Measurements from ENCODE around the gene SIGMAR1. TPM values are rescaled to one million over a fixed set of nuclear protein-coding genes. Genes with fewer than 3 reads are reported as not detected.

SIGMAR1 gene
- 31.9 and 38.6 TPM in 2 replicates for total RNA-seq (2014; rRNA removed; shearing (Covaris generic))

- peak; percentile 85 for DNase-seq (ENCODE audit: low read depth in 1 of 2, low spot score in 2 of 2)
- Histone ChIP-seq H3K36me3 (no peaks in the 10 kb centered on the region), H3K4me1 (replicated peaks) (peaks cover 15% of the 10 kb centered on the region), H3K27me3 (replicated peaks) (no peaks in the 10 kb centered on the region), H3K27ac (0 out of 2 replicates have a peak within 1 kb of the TSS, but pooled peaks have one; percentile 6), H3K9me3 (replicated peaks) (no peaks in the 10 kb centered on the region), H3K4me3 (peak within 1 kb of the TSS; percentile 65)
Measured at GRCh38 chr9:34637356-34638137, at the start of gene SIGMAR1. Gene SIGMAR1 (minus strand): TSS chr9:34637787. CDS start chr9:34637697, 90 bp downstream.

- Histone ChIP-seq H3K27me3 (replicated peaks) (no peaks in the 10 kb centered on the region), H3K4me1 (replicated peaks) (no peaks in the 10 kb centered on the region), H3K9me3 (replicated peaks) (no peaks in the 10 kb centered on the region), H3K27ac (no peak overlapping the region), H3K4me3 (no peak overlapping the region), H3K36me3 (no peaks in the 10 kb centered on the region)
- no peak for DNase-seq (ENCODE audit: low read depth in 1 of 2, low spot score in 2 of 2)
Measured at GRCh38 chr9:34686732-34687131, 49.1 kb upstream of the SIGMAR1 start.

GRCh38 chr9:34686231-34686630 lies 48.6 kb upstream of the SIGMAR1 start:
- Histone ChIP-seq H3K27me3 (replicated peaks) (no peaks in the 10 kb centered on the region), H3K27ac (no peak overlapping the region), H3K4me3 (no peak overlapping the region), H3K36me3 (no peaks in the 10 kb centered on the region), H3K9me3 (replicated peaks) (no peaks in the 10 kb centered on the region), H3K4me1 (replicated peaks) (no peaks in the 10 kb centered on the region)
- no peak for DNase-seq (ENCODE audit: low read depth in 1 of 2, low spot score in 2 of 2)

- Histone ChIP-seq H3K27me3 (replicated peaks) (no peaks in the 10 kb centered on the region), H3K9me3 (replicated peaks) (no peaks in the 10 kb centered on the region), H3K36me3 (no peaks in the 10 kb centered on the region), H3K4me1 (replicated peaks) (no peaks in the 10 kb centered on the region), H3K27ac (no peak overlapping the region), H3K4me3 (no peak overlapping the region)
- no peak for DNase-seq (ENCODE audit: low read depth in 1 of 2, low spot score in 2 of 2)
Measured at GRCh38 chr9:34685591-34685990, 48.0 kb upstream of the SIGMAR1 start.

- no peaks in the 10 kb centered on the region for H3K27me3 ChIP-seq (replicated peaks)
- no peak overlapping the region for H3K27ac ChIP-seq
- H3K4me3 ChIP-seq, result no peak overlapping the region
- H3K4me1 ChIP-seq (replicated peaks), result no peaks in the 10 kb centered on the region
- no peaks in the 10 kb centered on the region for H3K36me3 ChIP-seq
- no peaks in the 10 kb centered on the region for H3K9me3 ChIP-seq (replicated peaks)
- no peak for DNase-seq (ENCODE audit: low read depth in 1 of 2, low spot score in 2 of 2)
Measured at GRCh38 chr9:34684816-34685215, 47.2 kb upstream of the SIGMAR1 start.

GRCh38 chr9:34684145-34684544 lies 46.6 kb upstream of the SIGMAR1 start:
- H3K4me3 ChIP-seq, result no peak overlapping the region
- no peaks in the 10 kb centered on the region for H3K36me3 ChIP-seq
- H3K27ac ChIP-seq, result no peak overlapping the region
- DNase-seq (ENCODE audit: low read depth in 1 of 2, low spot score in 2 of 2), result no peak
- no peaks in the 10 kb centered on the region for H3K4me1 ChIP-seq (replicated peaks)
- H3K9me3 ChIP-seq (replicated peaks), result no peaks in the 10 kb centered on the region
- no peaks in the 10 kb centered on the region for H3K27me3 ChIP-seq (replicated peaks)

GRCh38 chr9:34675869-34676268 lies 38.3 kb upstream of the SIGMAR1 start:
- Histone ChIP-seq H3K27me3 (replicated peaks) (no peaks in the 10 kb centered on the region), H3K9me3 (replicated peaks) (no peaks in the 10 kb centered on the region), H3K27ac (no peak overlapping the region), H3K4me3 (no peak overlapping the region), H3K4me1 (replicated peaks) (no peaks in the 10 kb centered on the region), H3K36me3 (no peaks in the 10 kb centered on the region)
- no peak for DNase-seq (ENCODE audit: low read depth in 1 of 2, low spot score in 2 of 2)

GRCh38 chr9:34675048-34675714 lies 37.6 kb upstream of the SIGMAR1 start:
- H3K27ac ChIP-seq, result no peak overlapping the region
- H3K36me3 ChIP-seq, result no peaks in the 10 kb centered on the region
- H3K27me3 ChIP-seq (replicated peaks), result no peaks in the 10 kb centered on the region
- H3K9me3 ChIP-seq (replicated peaks), result no peaks in the 10 kb centered on the region
- peak; percentile 14 to 58 for DNase-seq (ENCODE audit: low read depth in 1 of 2, low spot score in 2 of 2)
- no peaks in the 10 kb centered on the region for H3K4me1 ChIP-seq (replicated peaks)
- no peak overlapping the region for H3K4me3 ChIP-seq

GRCh38 chr9:34674440-34674839 lies 36.9 kb upstream of the SIGMAR1 start:
- Histone ChIP-seq H3K4me1 (replicated peaks) (no peaks in the 10 kb centered on the region), H3K9me3 (replicated peaks) (no peaks in the 10 kb centered on the region), H3K27ac (no peak overlapping the region), H3K27me3 (replicated peaks) (no peaks in the 10 kb centered on the region), H3K4me3 (no peak overlapping the region), H3K36me3 (no peaks in the 10 kb centered on the region)
- no peak for DNase-seq (ENCODE audit: low read depth in 1 of 2, low spot score in 2 of 2)

GRCh38 chr9:34671307-34671706 lies 33.7 kb upstream of the SIGMAR1 start:
- no peak for DNase-seq (ENCODE audit: low read depth in 1 of 2, low spot score in 2 of 2)
- Histone ChIP-seq H3K9me3 (replicated peaks) (no peaks in the 10 kb centered on the region), H3K27ac (no peak overlapping the region), H3K27me3 (replicated peaks) (no peaks in the 10 kb centered on the region), H3K4me3 (no peak overlapping the region), H3K4me1 (replicated peaks) (no peaks in the 10 kb centered on the region; the same call in 1 of the 2 replicates), H3K36me3 (no peaks in the 10 kb centered on the region)

GRCh38 chr9:34669809-34670562 lies 32.4 kb upstream of the SIGMAR1 start:
- no peak overlapping the region for H3K4me3 ChIP-seq
- no peak for DNase-seq (ENCODE audit: low read depth in 1 of 2, low spot score in 2 of 2)
- no peaks in the 10 kb centered on the region for H3K9me3 ChIP-seq (replicated peaks)
- H3K4me1 ChIP-seq (replicated peaks), result peaks cover 2% of the 10 kb centered on the region; the same call in 1 of the 2 replicates
- no peak overlapping the region for H3K27ac ChIP-seq
- H3K27me3 ChIP-seq (replicated peaks), result no peaks in the 10 kb centered on the region
- no peaks in the 10 kb centered on the region for H3K36me3 ChIP-seq

GRCh38 chr9:34665381-34666250 lies 28.0 kb upstream of the SIGMAR1 start:
- Histone ChIP-seq H3K4me3 (peak overlapping the region; percentile 68), H3K27me3 (replicated peaks) (no peaks in the 10 kb centered on the region), H3K36me3 (no peaks in the 10 kb centered on the region), H3K9me3 (replicated peaks) (no peaks in the 10 kb centered on the region), H3K4me1 (replicated peaks) (peaks cover 4% of the 10 kb centered on the region; the same call in 1 of the 2 replicates), H3K27ac (peak overlapping the region; percentile 95)
- DNase-seq (ENCODE audit: low read depth in 1 of 2, low spot score in 2 of 2), result peak; percentile 74 to 88

GRCh38 chr9:34665067-34665380 lies 27.4 kb upstream of the SIGMAR1 start:
- no peaks in the 10 kb centered on the region for H3K9me3 ChIP-seq (replicated peaks)
- DNase-seq (ENCODE audit: low read depth in 1 of 2, low spot score in 2 of 2), result peak in 1 of 2 experiments; percentile 7
- peaks cover 4% of the 10 kb centered on the region; the same call in 1 of the 2 replicates for H3K4me1 ChIP-seq (replicated peaks)
- no peak overlapping the region for H3K27ac ChIP-seq
- peak overlapping the region; percentile 21; the same call in 1 of the 2 replicates for H3K4me3 ChIP-seq
- H3K36me3 ChIP-seq, result no peaks in the 10 kb centered on the region
- no peaks in the 10 kb centered on the region for H3K27me3 ChIP-seq (replicated peaks)

Data from SJSA1 (cell line).